ENCODE measurements around the gene CR1.

- no peak for TF ChIP-seq BCL11A (IDR thresholded peaks at IDR 0.05; ENCODE audit: low read depth in 2 of 2, low read length in 2 of 2)
- TF ChIP-seq ZNF274 (IDR thresholded peaks at IDR 0.05; ENCODE audit: borderline replicate concordance, extremely low read depth, low read length): no peak
- no peak for TF ChIP-seq SIN3A (conservative IDR thresholded peaks at IDR 0.05 in 1 of 2, IDR thresholded peaks at IDR 0.05 in 1 of 2; ENCODE audit: low read depth in 1 of 2, low read length in 2 of 2)
- TF ChIP-seq EZH2 (IDR thresholded peaks at IDR 0.05; ENCODE audit: low read depth, low read length, severe bottlenecking): no peak
- TF ChIP-seq CREB1 (IDR thresholded peaks at IDR 0.05): no peak
- no peak for TF ChIP-seq BRCA1 (IDR thresholded peaks at IDR 0.05; ENCODE audit: low read depth, low read length)
- no peak for TF ChIP-seq TEAD4 (IDR thresholded peaks at IDR 0.05; ENCODE audit: low read depth, low read length)
- TF ChIP-seq CTCF (IDR thresholded peaks at IDR 0.05; ENCODE audit: control extremely low read depth in 1 of 3, insufficient read depth in 1 of 3, low read depth in 1 of 3, low read length in 3 of 3): no peak
- TF ChIP-seq SRF (IDR thresholded peaks at IDR 0.05; ENCODE audit: low read depth, low read length): no peak
- TF ChIP-seq HDAC6 (IDR thresholded peaks at IDR 0.05; ENCODE audit: low read depth, low read length): no peak
- TF ChIP-seq EP300 (IDR thresholded peaks at IDR 0.05; ENCODE audit: borderline replicate concordance in 1 of 2, low read depth in 2 of 2, low read length in 2 of 2): no peak
- no peak for TF ChIP-seq CHD2 (IDR thresholded peaks at IDR 0.05; ENCODE audit: low read length)
Measured at GRCh38 chr1:207578796-207579435, 83.0 kb downstream of the CR1 start.
